Liver (tissue), 9 donors: ENCODE data around the gene FUBP3. TPM values are rescaled to one million over a fixed set of nuclear protein-coding genes. Genes with fewer than 3 reads are reported as not detected.
A peak's percentile ranks its signal among the peaks of the same experiment; 100 is the strongest.

Experiments
- DNase-seq: peaks from one replicate; pipeline ENCODE4 v3.0.0-alpha.2; 2017; ENCODE audit warnings: low spot score
- H3K27ac ChIP-seq, 2 donors: one replicate each; pipeline ENCODE4 v1.7.0; 2013; ENCODE audit warnings: inconsistent platforms in 2 of 2, low read length in 2 of 2, control low read depth in 1 of 2, low read depth in 1 of 2, mild to moderate bottlenecking in 1 of 2
- H3K27me3 ChIP-seq, 4 donors: one replicate each; pipeline versions ENCODE4 v1.6.1 to v1.7.0; 2013; ENCODE audit warnings: low read length in 3 of 4, inconsistent platforms in 1 of 4, mild to moderate bottlenecking in 1 of 4, moderate library complexity in 1 of 4; ENCODE audit not compliant: control insufficient read depth in 4 of 4, insufficient read depth in 4 of 4
- H3K36me3 ChIP-seq, 4 donors: one replicate each; pipeline versions ENCODE4 v1.6.1 to v1.7.0; 2013; ENCODE audit warnings: low read length in 3 of 4, mild to moderate bottlenecking in 3 of 4, low read depth in 1 of 4, moderate library complexity in 1 of 4; ENCODE audit not compliant: control insufficient read depth in 4 of 4, insufficient read depth in 3 of 4
- H3K4me1 ChIP-seq, 4 donors: one replicate each; pipeline versions ENCODE4 v1.6.1 to v1.7.0; 2013; ENCODE audit warnings: low read length in 3 of 4, mild to moderate bottlenecking in 3 of 4, moderate library complexity in 1 of 4; ENCODE audit not compliant: control insufficient read depth in 4 of 4, insufficient read depth in 4 of 4
- H3K4me3 ChIP-seq, 3 donors: one replicate each; pipeline versions ENCODE4 v1.6.1 to v1.7.0; 2013; ENCODE audit warnings: low read length in 3 of 3, control low read depth in 1 of 3, low read depth in 1 of 3, mild to moderate bottlenecking in 1 of 3
- H3K9ac ChIP-seq, 2 donors: one replicate each; pipeline ENCODE4 v1.7.0; 2013; ENCODE audit warnings: low read length in 2 of 2, mild to moderate bottlenecking in 2 of 2, moderate library complexity in 2 of 2, control low read depth in 1 of 2, low read depth in 1 of 2
- H3K9me3 ChIP-seq, 4 donors: one replicate each; pipeline versions ENCODE4 v1.6.1 to v1.7.0; 2013; ENCODE audit warnings: low read length in 3 of 4; ENCODE audit not compliant: control insufficient read depth in 4 of 4
- ATF3 ChIP-seq: IDR thresholded peaks from 2 replicates; pipeline ENCODE4 v1.6.1; 2016; ENCODE audit warnings: antibody characterized with exemption
- CTCF ChIP-seq: fragments of 150-350 bp; IDR thresholded peaks from 2 replicates; pipeline ENCODE4 v1.5.1; 2017; ENCODE audit warnings: improper control_type of control experiment, low read depth, low read length; ENCODE audit not compliant: missing input control
- EGR1 ChIP-seq, 2 donors: IDR thresholded peaks; 2 replicates each; pipeline ENCODE4 v1.6.1; 2016 to 2018; ENCODE audit warnings: antibody characterized with exemption in 2 of 2, low read depth in 2 of 2
- FOXA1 ChIP-seq: IDR thresholded peaks from 2 replicates; pipeline ENCODE4 v1.6.1; 2016; ENCODE audit warnings: antibody characterized with exemption
- FOXA2 ChIP-seq: IDR thresholded peaks from 2 replicates; pipeline ENCODE4 v1.6.1; 2016; ENCODE audit warnings: antibody characterized with exemption
- GABPA ChIP-seq, 2 donors: IDR thresholded peaks in 1 of 2; conservative IDR thresholded peaks in 1 of 2; 2 replicates each; pipeline ENCODE4 v1.6.1; 2016; ENCODE audit warnings: antibody characterized with exemption in 2 of 2, mild to moderate bottlenecking in 1 of 2, moderate library complexity in 1 of 2
- HNF4A ChIP-seq, 2 donors: conservative IDR thresholded peaks; 2 replicates each; pipeline ENCODE4 v1.6.1; 2016; ENCODE audit warnings: antibody characterized with exemption in 2 of 2, mild to moderate bottlenecking in 2 of 2
- HNF4G ChIP-seq: IDR thresholded peaks from 2 replicates; pipeline ENCODE4 v1.6.1; 2016; ENCODE audit warnings: antibody characterized with exemption
- JUND ChIP-seq, 2 donors: IDR thresholded peaks; 2 replicates each; pipeline ENCODE4 v1.6.1; 2016; ENCODE audit warnings: antibody characterized with exemption in 2 of 2
- MAX ChIP-seq: IDR thresholded peaks from 2 replicates; pipeline ENCODE4 v1.6.1; 2016; ENCODE audit warnings: antibody characterized with exemption
- NR2F2 ChIP-seq: IDR thresholded peaks from 2 replicates; pipeline ENCODE4 v1.6.1; 2016; ENCODE audit warnings: antibody characterized with exemption
- RAD21 ChIP-seq, 2 donors: IDR thresholded peaks; 2 replicates each; pipeline ENCODE4 v1.6.1; 2016; ENCODE audit warnings: antibody characterized with exemption in 2 of 2, mild to moderate bottlenecking in 2 of 2
- REST ChIP-seq: IDR thresholded peaks from 2 replicates; pipeline ENCODE4 v1.6.1; 2016; ENCODE audit warnings: antibody characterized with exemption, mild to moderate bottlenecking
- RXRA ChIP-seq, 2 donors: IDR thresholded peaks; 2 replicates each; pipeline ENCODE4 v1.6.1; 2017 to 2018; ENCODE audit warnings: antibody characterized with exemption in 2 of 2, mild to moderate bottlenecking in 1 of 2
- SP1 ChIP-seq: IDR thresholded peaks from 2 replicates; pipeline ENCODE4 v1.6.1; 2018; ENCODE audit warnings: antibody characterized with exemption, mild to moderate bottlenecking
- TAF1 ChIP-seq: conservative IDR thresholded peaks from 2 replicates; pipeline ENCODE4 v1.6.1; 2016; ENCODE audit warnings: antibody characterized with exemption, mild to moderate bottlenecking
- YY1 ChIP-seq: IDR thresholded peaks from 2 replicates; pipeline ENCODE4 v1.6.1; 2016; ENCODE audit warnings: antibody characterized with exemption, mild to moderate bottlenecking
- ZBTB33 ChIP-seq: IDR thresholded peaks from 2 replicates; pipeline ENCODE4 v1.6.1; 2016; ENCODE audit warnings: antibody characterized with exemption
- WGBS: extraction: QIAGEN DNeasy Blood & Tissue Kit; methylation state at CpG from one replicate; pipeline ENCODE4 v1.1.7; 2013; 5-methylcytosine and 5-hydroxymethylcytosine counted together
- polyA plus RNA-seq, 2 donors: library from polyadenylated mRNA; stranded (reverse) in 1 of 2; unstranded in 1 of 2; fragments of 200-250 nt in 1 of 2; fragments of >200 nt in 1 of 2; fragmentation: Nextera tagmentation in 1 of 2; extraction: Ambion mirVana in 1 of 2; gene quantifications; one replicate each; pipeline versions ENCODE4 v1.2.1 to v1.2.3, GENCODE V29; 2013 to 2015
- total RNA-seq, 2 donors: library from RNA; depleted of rRNA; stranded (reverse); fragments of >200 nt; gene quantifications; one replicate each; pipeline ENCODE4 v1.2.3, GENCODE V29; 2014
- donor health status: healthy.
- donor health status: healthy.
- donor health status: healthy.
- donor health status: healthy.
- donor health status: healthy.

The FUBP3 gene
- total and polyA plus RNA-seq, 4 donors, result 16.1 to 39.0 (median 24.8) TPM

- whole genome bisulfite sequencing, result 65% methylated on average over 10 of the region's 10 CpGs
- H3K9ac ChIP-seq, result no peak overlapping the region
- peaks cover 2 to 24% (median 15%) of the 10 kb centered on the region in 4 donors for H3K4me1 ChIP-seq
- TF ChIP-seq RXRA (IDR thresholded peaks at IDR 0.05) (peak; percentile 49 to 53), HNF4G (peak; percentile 59), RAD21 (IDR thresholded peaks at IDR 0.05) (peak; percentile 15 to 59), GABPA (IDR thresholded peaks at IDR 0.05 in 1 of 2, conservative IDR thresholded peaks at IDR 0.05 in 1 of 2) (peak in 1 of 2 donors; percentile 30), MAX (no peak), YY1 (no peak), ZBTB33 (no peak), EGR1 (IDR thresholded peaks at IDR 0.05; ENCODE audit: low read depth in 2 of 2) (no peak), TAF1 (no peak), REST (no peak), FOXA1 (no peak), CTCF (no peak), HNF4A (conservative IDR thresholded peaks at IDR 0.05) (peak; percentile 76 to 84), SP1 (peak; percentile 36), JUND (IDR thresholded peaks at IDR 0.05) (no peak), ATF3 (no peak), NR2F2 (no peak), FOXA2 (no peak)
- no peak overlapping the region for H3K4me3 ChIP-seq
- no peak for DNase-seq
- H3K36me3 ChIP-seq, result peaks cover 16 to 78% (median 63%) of the 10 kb centered on the region in 4 donors
- H3K27ac ChIP-seq, result no peak overlapping the region
- no peaks in the 10 kb centered on the region for H3K27me3 ChIP-seq
- no peaks in the 10 kb centered on the region for H3K9me3 ChIP-seq
These were observed 37.1 kb downstream of the FUBP3 start for GRCh38 chr9:130616451-130616850.
